DND-41 (cell line): ENCODE data around the gene C11orf16.
"Not testable (repeated sequence)": the region's sequence is repeated elsewhere in the genome, so short reads cannot be mapped to it uniquely, and the experiment has no call there.

Experiments used
- ATAC-seq: fragments of 200-7000 bp; cut with Tn5 transposase; 3 replicates; pipeline ENCODE4 v1.9.1; 2021; ENCODE audit warnings: low read depth; ENCODE audit not compliant: insufficient read depth
- DNase-seq: peaks from one replicate; pipeline ENCODE4 v3.0.0-alpha.2; 2020
- H2AFZ ChIP-seq: 2 replicates; pipeline ENCODE4 v1.6.0; 2012; ENCODE audit warnings: low read depth, low read length
- H3K27ac ChIP-seq: 2 replicates; pipeline ENCODE4 v1.5.1; 2012; ENCODE audit warnings: low read length, inconsistent platforms
- H3K27me3 ChIP-seq: fragments of 200-600 bp; sonication (generic); 2 replicates; pipeline ENCODE4 v1.6.0; 2012; ENCODE audit warnings: low read length, mild to moderate bottlenecking, inconsistent platforms; ENCODE audit not compliant: insufficient read depth, poor library complexity
- H3K36me3 ChIP-seq: 2 replicates; pipeline ENCODE4 v1.5.1; 2012; ENCODE audit warnings: low read length, inconsistent platforms; ENCODE audit not compliant: insufficient read depth
- H3K4me1 ChIP-seq: 2 replicates; pipeline ENCODE4 v1.5.1; 2012; ENCODE audit warnings: mild to moderate bottlenecking, low read length; ENCODE audit not compliant: insufficient read depth
- H3K4me2 ChIP-seq: 2 replicates; pipeline ENCODE4 v1.6.0; 2012; ENCODE audit warnings: mild to moderate bottlenecking, moderate library complexity, low read length, inconsistent platforms; ENCODE audit not compliant: insufficient read depth
- H3K4me3 ChIP-seq, 2 experiments: fragments of 200-600 bp in 1 of 2; shearing (Covaris generic) in 1 of 2; 2 replicates each; pipeline ENCODE4 v1.5.1; 2012 to 2016; ENCODE audit warnings: inconsistent platforms in 2 of 2, low read length in 2 of 2, mild to moderate bottlenecking in 2 of 2, low read depth in 1 of 2, moderate library complexity in 1 of 2
- H3K79me2 ChIP-seq: 2 replicates; pipeline ENCODE4 v1.6.0; 2012; ENCODE audit warnings: low read length, inconsistent platforms; ENCODE audit not compliant: insufficient read depth
- H3K9ac ChIP-seq: 2 replicates; pipeline ENCODE4 v1.6.0; 2012; ENCODE audit warnings: low read depth, mild to moderate bottlenecking, inconsistent platforms, low read length, moderate library complexity
- H3K9me3 ChIP-seq: 2 replicates; pipeline ENCODE4 v1.5.1; 2012; ENCODE audit warnings: low read length, moderate library complexity, mild to moderate bottlenecking, inconsistent platforms; ENCODE audit not compliant: insufficient read depth, severe bottlenecking
- H4K20me1 ChIP-seq: 2 replicates; pipeline ENCODE4 v1.6.0; 2012; ENCODE audit warnings: low read length; ENCODE audit not compliant: insufficient read depth
- CTCF ChIP-seq: IDR thresholded peaks from 2 replicates; pipeline ENCODE4 v1.5.1; 2012; ENCODE audit warnings: borderline replicate concordance, low read length, moderate library complexity, mild to moderate bottlenecking; ENCODE audit not compliant: poor library complexity, severe bottlenecking; ENCODE audit errors: extremely low read depth
- EZH2 ChIP-seq: IDR thresholded peaks from 3 replicates; pipeline ENCODE4 v1.6.1; 2012; ENCODE audit warnings: borderline replicate concordance, low read depth, mild to moderate bottlenecking, moderate library complexity, low read length, inconsistent platforms; ENCODE audit not compliant: severe bottlenecking

C11orf16 gene

GRCh38 chr11:8905528-8906165, 27.1 kb downstream of the C11orf16 start:
- Histone ChIP-seq H3K4me2 (no peak overlapping the region), H3K79me2 (no peaks in the 10 kb centered on the region), H3K9me3 (no peaks in the 10 kb centered on the region), H3K4me1 (peaks cover 14% of the 10 kb centered on the region), H3K4me3 (no peak overlapping the region), H3K9ac (no peak overlapping the region), H3K36me3 (no peaks in the 10 kb centered on the region), H3K27me3 (no peaks in the 10 kb centered on the region), H4K20me1 (no peaks in the 10 kb centered on the region), H3K27ac (no peak overlapping the region), H2AFZ (no peak overlapping the region)
- ATAC-seq: no peak
- DNase-seq: no peak
- TF ChIP-seq CTCF (no peak), EZH2 (no peak)

- ATAC-seq (no peak), DNase-seq (no peak)
- no peak for TF ChIP-seq CTCF
- no peak for TF ChIP-seq EZH2
- Histone ChIP-seq H4K20me1 (no peaks in the 10 kb centered on the region), H3K27ac (no peak overlapping the region), H3K79me2 (no peaks in the 10 kb centered on the region), H3K4me3 (no peak overlapping the region), H3K9ac (no peak overlapping the region), H3K4me2 (no peak overlapping the region), H3K4me1 (no peaks in the 10 kb centered on the region), H3K27me3 (no peaks in the 10 kb centered on the region), H3K36me3 (no peaks in the 10 kb centered on the region), H2AFZ (no peak overlapping the region), H3K9me3 (peaks cover 10% of the 10 kb centered on the region)
Measured at GRCh38 chr11:8899119-8899753, 33.5 kb downstream of the C11orf16 start.

- not testable (repeated sequence) for H3K27me3 ChIP-seq, H3K79me2 ChIP-seq, H3K9ac ChIP-seq, H3K27ac ChIP-seq, H3K9me3 ChIP-seq, ATAC-seq, DNase-seq, H3K4me1 ChIP-seq, H3K36me3 ChIP-seq, H3K4me2 ChIP-seq, H2AFZ ChIP-seq, H3K4me3 ChIP-seq, H4K20me1 ChIP-seq
Measured at GRCh38 chr11:8891185-8891584, 41.6 kb downstream of the C11orf16 start.

GRCh38 chr11:8886322-8886721, 46.4 kb downstream of the C11orf16 start:
- H2AFZ ChIP-seq: no peak overlapping the region
- H3K36me3 ChIP-seq: no peaks in the 10 kb centered on the region
- H3K4me3 ChIP-seq: no peak overlapping the region
- H3K9ac ChIP-seq: no peak overlapping the region
- DNase-seq (no peak), ATAC-seq (no peak)
- TF ChIP-seq EZH2: no peak
- no peak for TF ChIP-seq CTCF
- no peaks in the 10 kb centered on the region for H3K9me3 ChIP-seq
- no peak overlapping the region for H3K4me2 ChIP-seq
- no peaks in the 10 kb centered on the region for H4K20me1 ChIP-seq
- H3K4me1 ChIP-seq: no peaks in the 10 kb centered on the region
- no peak overlapping the region for H3K27ac ChIP-seq
- H3K79me2 ChIP-seq: no peaks in the 10 kb centered on the region
- H3K27me3 ChIP-seq: no peaks in the 10 kb centered on the region

GRCh38 chr11:8881585-8881984, 51.2 kb downstream of the C11orf16 start:
- H2AFZ ChIP-seq, H3K4me2 ChIP-seq, H3K36me3 ChIP-seq, H3K4me1 ChIP-seq, H4K20me1 ChIP-seq, H3K9me3 ChIP-seq, H3K27me3 ChIP-seq, H3K27ac ChIP-seq, DNase-seq, H3K9ac ChIP-seq, H3K4me3 ChIP-seq, H3K79me2 ChIP-seq, ATAC-seq: not testable (repeated sequence)
